ENCODE data around the gene PDIA2. TPM values are rescaled to one million over a fixed set of nuclear protein-coding genes. Genes with fewer than 3 reads are reported as not detected.

The PDIA2 gene
- total RNA-seq: not detected in 2 replicates

GRCh38 chr16:283033-283805 lies at the start of gene PDIA2:
TSS of gene PDIA2 (plus strand) at chr16:283164. CDS start at chr16:283170, 6 bp downstream.

GRCh38 chr16:234468-235305 lies 48.3 kb upstream of the PDIA2 start, which contains the start of gene FAM234A:
TSS of gene FAM234A (plus strand) at chr16:234821. CDS start at chr16:254414, 19,593 bp downstream.

GRCh38 chr16:275786-276232 lies 7.2 kb upstream of the PDIA2 start, which contains the start of gene RGS11:
TSS of gene RGS11 (minus strand) at chr16:275944. CDS start at chr16:275911, 33 bp downstream.

GRCh38 chr16:280552-280951 lies 2.4 kb upstream of the PDIA2 start, which contains the start of gene ARHGDIG:
TSS of gene ARHGDIG (plus strand) at chr16:280591. CDS start at chr16:280681, 90 bp downstream.

Other genes starting within 250 kb of the PDIA2 start
- 1.8 and 2.1 TPM in 2 replicates for gene POLR3K, start 229.6 kb upstream of the PDIA2 start, total RNA-seq
- 15.9 and 17.6 TPM in 2 replicates for gene SNRNP25, start 229.3 kb upstream of the PDIA2 start, total RNA-seq
- gene RHBDF1, start 210.5 kb upstream of the PDIA2 start, total RNA-seq: 27.4 and 29.5 TPM in 2 replicates
- gene MPG, start 204.9 kb upstream of the PDIA2 start, total RNA-seq: 91.7 and 116 TPM in 2 replicates
- gene NPRL3, start 144.5 kb upstream of the PDIA2 start, total RNA-seq: 13.0 and 13.2 TPM in 2 replicates
- gene HBZ, start 130.5 kb upstream of the PDIA2 start, total RNA-seq: not detected in 2 replicates
- gene HBM, start 117.2 kb upstream of the PDIA2 start, total RNA-seq: not detected in 2 replicates
- gene HBA2, start 110.3 kb upstream of the PDIA2 start, total RNA-seq: not detected in 2 replicates
- gene HBA1, start 106.5 kb upstream of the PDIA2 start, total RNA-seq: not detected in 2 replicates
- not detected in 2 replicates for gene HBQ1, start 102.7 kb upstream of the PDIA2 start, total RNA-seq
- 42.7 and 47.3 TPM in 2 replicates for gene LUC7L, start 53.7 kb upstream of the PDIA2 start, total RNA-seq
- gene FAM234A, start 48.3 kb upstream of the PDIA2 start, total RNA-seq: 75.2 and 89.9 TPM in 2 replicates
- 2.6 and 3.5 TPM in 2 replicates for gene RGS11, start 7.2 kb upstream of the PDIA2 start, total RNA-seq
- 0.22 TPM in 1 of 2 replicates, not detected in the other for gene ARHGDIG, start 2.6 kb upstream of the PDIA2 start, total RNA-seq
- 14.2 and 15.1 TPM in 2 replicates for gene AXIN1, start 69.6 kb downstream of the PDIA2 start, total RNA-seq
- gene MRPL28, start 87.4 kb downstream of the PDIA2 start, total RNA-seq: 51.3 and 58.4 TPM in 2 replicates
- 32.4 and 33.2 TPM in 2 replicates for gene PGAP6, start 98.8 kb downstream of the PDIA2 start, total RNA-seq
- gene NME4, start 114.0 kb downstream of the PDIA2 start, total RNA-seq: 57.4 and 61.4 TPM in 2 replicates
- 10.2 and 10.5 TPM in 2 replicates for gene DECR2, start 118.7 kb downstream of the PDIA2 start, total RNA-seq
- 21.3 and 24.6 TPM in 2 replicates for gene RAB11FIP3, start 142.5 kb downstream of the PDIA2 start, total RNA-seq
- 24.6 and 26.3 TPM in 2 replicates for gene CAPN15, start 244.5 kb downstream of the PDIA2 start, total RNA-seq

Data from articular chondrocyte of knee joint (primary cell).